Activated CD4-positive, alpha-beta T cell treated with anti-CD3 and anti-CD28 coated beads, Interleukin-2, amount 10 ng/mL, durations not matched to agents 24 days and 14 days (primary cell): ENCODE results near the gene MRM2. TPM values are rescaled to one million over a fixed set of nuclear protein-coding genes. Genes with fewer than 3 reads are reported as not detected.

Experiments used
- DNase-seq: peaks from one replicate; pipeline ENCODE4 v3.0.0; 2022
- H3K27ac Mint-ChIP-seq: one replicate; pipeline ENCODE4 v1.8.0; 2022; ENCODE audit warnings: mild to moderate bottlenecking, mixed read lengths
- H3K27me3 Mint-ChIP-seq: one replicate; pipeline ENCODE4 v1.8.0; 2022; ENCODE audit warnings: mixed read lengths
- H3K36me3 Mint-ChIP-seq: one replicate; pipeline ENCODE4 v1.8.0; 2022; ENCODE audit warnings: low read depth, mild to moderate bottlenecking, mixed read lengths
- H3K4me1 Mint-ChIP-seq: one replicate; pipeline ENCODE4 v1.8.0; 2021; ENCODE audit warnings: mixed read lengths
- H3K4me3 Mint-ChIP-seq: one replicate; pipeline ENCODE4 v1.8.0; 2022; ENCODE audit warnings: mild to moderate bottlenecking, moderate library complexity, mixed read lengths
- H3K9me3 Mint-ChIP-seq: one replicate; pipeline ENCODE4 v1.8.0; 2021; ENCODE audit warnings: mixed read lengths
- intact Hi-C: fragments of 100-400 bp; cut with micrococcal nuclease; formaldehyde crosslinking; loops from one replicate; pipeline ENCODE4 v1.15.1; 2023
- total RNA-seq: library from RNA; stranded (reverse); gene quantifications from 2 replicates; pipeline ENCODE4 v1.2.3, GENCODE V29; 2022

Gene MRM2
- total RNA-seq, 1 donor from 2014 or later: 47.9 TPM

DNA sequence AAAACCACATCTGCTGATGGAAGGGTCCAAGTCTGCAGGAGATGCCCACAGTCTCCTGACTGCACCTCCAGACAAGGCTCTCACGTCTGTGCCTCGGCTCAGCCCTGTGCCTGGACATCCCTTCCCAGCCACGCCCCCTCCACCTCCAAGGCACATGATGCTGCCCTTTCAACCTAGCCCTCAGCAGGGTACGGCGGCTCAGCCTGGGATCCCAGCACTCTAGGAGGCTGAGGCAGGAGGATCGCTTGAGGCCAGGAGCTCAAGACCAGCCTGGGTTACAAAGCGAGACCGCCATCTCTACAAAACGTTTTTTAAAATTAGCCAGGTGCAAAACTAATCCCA is 23.6 kb downstream of the MRM2 start:
- intact Hi-C loops: no loop called here

DNA sequence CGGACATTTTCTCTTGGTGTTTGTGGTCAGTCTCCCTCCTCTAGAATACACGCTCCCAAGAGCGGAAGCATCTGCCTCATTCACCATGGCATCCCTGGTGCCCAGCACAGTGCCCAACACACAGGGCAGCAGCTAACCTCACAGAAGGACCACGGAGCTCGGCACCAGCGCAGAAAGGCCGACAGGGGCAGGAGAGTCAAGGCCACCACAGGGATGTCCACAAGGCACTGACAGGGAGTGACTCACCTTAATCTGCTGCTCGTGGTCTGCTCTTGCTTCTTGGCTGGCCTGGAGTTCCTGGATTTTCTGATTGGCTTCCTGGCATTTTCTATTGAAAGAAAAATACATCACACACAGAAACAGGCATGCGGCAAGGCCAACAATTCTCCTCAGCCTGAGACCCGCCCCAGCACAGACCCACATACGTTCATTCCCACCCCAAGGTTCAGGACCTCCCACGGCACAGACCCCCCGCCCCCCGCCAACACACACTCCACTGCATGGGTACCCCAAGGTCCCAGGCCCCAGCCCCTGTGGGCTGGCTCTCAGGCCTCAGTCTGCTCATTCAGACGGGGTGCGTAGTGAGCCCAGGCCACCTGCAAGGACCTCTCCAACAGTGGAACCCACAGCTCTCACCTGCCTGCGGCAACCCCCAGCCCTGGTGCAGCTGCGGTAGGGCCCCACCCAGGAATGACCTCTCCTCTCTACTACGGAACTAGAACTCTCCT is 24.1 kb downstream of the MRM2 start:
- DNase-seq: no peak
- Mint-ChIP-seq H3K4me1 (peaks cover 2% of the 10 kb centered on the region), H3K9me3 (no peaks in the 10 kb centered on the region), H3K36me3 (peaks cover 35% of the 10 kb centered on the region), H3K27ac (no peak overlapping the region), H3K27me3 (no peaks in the 10 kb centered on the region), H3K4me3 (no peak overlapping the region)
- intact Hi-C loops: no loop called here

More for the DNA sequence above, 23.6 kb downstream of the MRM2 start:
- H3K27ac Mint-ChIP-seq: no peak overlapping the region
- H3K9me3 Mint-ChIP-seq: no peaks in the 10 kb centered on the region
- peaks cover 33% of the 10 kb centered on the region for H3K36me3 Mint-ChIP-seq
- no peak for DNase-seq
- no peaks in the 10 kb centered on the region for H3K27me3 Mint-ChIP-seq
- no peak overlapping the region for H3K4me3 Mint-ChIP-seq
- H3K4me1 Mint-ChIP-seq: peaks cover 2% of the 10 kb centered on the region

DNA sequence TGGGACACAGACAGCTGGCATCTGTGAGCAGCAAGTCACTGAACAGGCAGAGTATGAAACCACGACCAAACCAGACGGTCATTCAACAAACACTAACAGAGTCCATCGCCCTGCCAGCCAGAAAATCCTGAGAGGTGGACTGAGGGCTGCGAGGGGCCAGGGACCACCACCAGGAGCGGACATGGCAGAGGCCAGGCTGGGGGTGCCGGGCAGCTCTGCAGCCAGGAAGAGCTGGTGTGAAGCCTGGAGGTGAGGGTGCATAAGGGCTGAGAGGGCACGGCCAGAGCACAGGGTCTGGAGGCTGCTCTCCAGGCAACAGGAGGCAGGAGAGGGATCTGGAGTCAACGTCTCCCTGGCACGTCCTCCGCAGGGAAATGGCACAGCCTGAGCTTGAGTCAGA is 24.8 kb downstream of the MRM2 start:
- Mint-ChIP-seq H3K27ac (no peak overlapping the region), H3K36me3 (peaks cover 37% of the 10 kb centered on the region), H3K4me3 (no peak overlapping the region), H3K27me3 (no peaks in the 10 kb centered on the region), H3K9me3 (no peaks in the 10 kb centered on the region), H3K4me1 (peaks cover 2% of the 10 kb centered on the region)
- no peak for DNase-seq
- intact Hi-C loops: no loop called here

DNA sequence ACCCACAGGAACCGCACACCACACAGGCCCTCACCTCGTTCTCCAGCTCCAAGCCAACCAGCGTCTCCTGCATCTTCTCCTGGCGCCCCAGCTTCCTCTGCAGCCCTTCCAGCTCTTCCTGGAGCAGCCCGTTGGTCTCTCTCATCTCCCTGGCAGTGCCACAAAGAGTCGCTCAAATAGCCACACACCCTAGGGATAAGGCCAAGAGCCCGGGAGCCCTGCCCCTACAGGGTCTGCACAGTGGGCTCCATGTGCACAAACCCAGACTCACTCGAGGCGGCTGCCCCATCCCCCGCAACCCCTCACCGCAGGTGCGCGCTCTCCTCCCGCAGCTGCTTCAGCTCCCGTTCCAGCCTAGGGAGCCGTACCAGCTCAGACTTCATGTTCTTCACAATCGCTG is 26.2 kb downstream of the MRM2 start:
- Mint-ChIP-seq H3K36me3 (peaks cover 40% of the 10 kb centered on the region), H3K4me3 (no peak overlapping the region), H3K27ac (no peak overlapping the region), H3K9me3 (no peaks in the 10 kb centered on the region), H3K27me3 (no peaks in the 10 kb centered on the region), H3K4me1 (peaks cover 2% of the 10 kb centered on the region)
- intact Hi-C loops: no loop called here
- DNase-seq: no peak

DNA sequence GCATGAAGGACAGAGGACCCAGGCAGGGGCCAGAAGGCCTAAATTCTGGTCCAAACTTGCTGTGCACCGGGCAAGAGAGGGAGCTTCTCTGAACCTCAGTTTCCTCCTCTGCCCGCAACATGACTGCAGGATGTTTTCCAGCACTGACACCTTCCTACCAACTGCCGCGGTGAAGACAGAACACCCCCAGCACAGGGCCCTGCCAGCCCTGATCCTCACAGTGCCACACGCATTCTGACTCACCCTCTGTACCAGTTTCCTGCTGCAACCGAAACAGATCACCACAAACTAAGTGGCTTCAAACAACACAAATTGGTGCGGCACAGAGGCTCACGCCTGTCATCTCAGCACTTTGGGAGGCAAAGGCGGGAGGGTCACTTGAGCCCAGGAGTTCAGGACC is 27.4 kb downstream of the MRM2 start:
- no peak overlapping the region for H3K4me3 Mint-ChIP-seq
- H3K27ac Mint-ChIP-seq: no peak overlapping the region

DNA sequence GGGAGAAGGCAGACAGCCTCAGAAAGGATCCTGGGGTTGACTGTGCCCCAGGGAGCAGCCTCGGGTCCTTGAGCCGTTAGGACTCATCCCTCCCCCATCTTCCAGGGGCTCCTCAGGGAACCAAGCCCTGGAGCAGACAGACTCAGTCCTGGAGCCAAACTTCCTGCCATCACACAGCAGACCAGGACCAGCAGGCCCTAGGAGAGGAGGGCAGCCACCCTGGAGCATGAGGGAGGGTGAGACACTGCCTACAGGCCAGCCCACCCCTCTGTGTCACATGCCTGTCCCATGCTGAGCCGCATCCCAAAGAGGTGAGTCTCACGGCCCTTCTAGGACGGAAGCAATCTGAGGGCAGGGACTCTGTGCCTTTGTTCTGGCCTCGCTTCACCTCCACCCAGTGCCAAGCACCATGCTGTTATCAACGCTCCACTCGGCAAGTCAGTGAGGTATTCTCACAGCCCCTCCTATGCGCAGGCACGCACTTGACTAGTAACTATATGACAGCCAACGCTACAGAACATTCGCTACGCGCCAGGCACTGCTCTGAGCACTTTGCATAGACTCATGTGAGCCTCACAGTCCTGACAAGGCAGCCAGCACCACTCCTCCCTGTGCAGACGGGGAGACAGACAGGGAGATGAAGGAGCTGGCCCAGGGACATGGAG is 28.3 kb downstream of the MRM2 start:
- Mint-ChIP-seq H3K9me3 (no peaks in the 10 kb centered on the region), H3K4me3 (no peak overlapping the region)

More for the DNA sequence above, 27.4 kb downstream of the MRM2 start:
- Mint-ChIP-seq H3K9me3 (no peaks in the 10 kb centered on the region), H3K4me1 (peaks cover 5% of the 10 kb centered on the region), H3K27me3 (no peaks in the 10 kb centered on the region), H3K36me3 (peaks cover 42% of the 10 kb centered on the region)
- no peak for DNase-seq
- intact Hi-C loops: no loop called here

DNA sequence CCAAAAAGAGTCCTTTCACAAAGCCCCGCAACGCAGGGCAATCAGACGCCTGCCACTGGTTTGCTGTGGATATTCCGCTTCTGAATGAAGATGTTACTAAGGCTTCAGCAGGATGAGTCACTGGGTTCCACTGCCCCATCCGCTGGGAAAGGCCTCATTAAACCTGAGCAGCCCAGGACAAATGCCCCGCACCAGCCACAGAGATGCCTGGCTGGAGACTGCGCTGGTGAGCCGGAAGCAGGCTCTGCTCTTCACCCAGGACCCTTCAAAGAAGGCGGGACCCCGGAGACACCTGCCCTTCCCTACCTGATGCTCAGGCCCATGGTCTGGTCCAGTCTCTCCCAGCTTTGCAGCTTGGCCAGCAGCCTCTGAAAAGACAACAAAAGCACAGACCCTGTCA is 29.1 kb downstream of the MRM2 start:
- Mint-ChIP-seq H3K4me1 (peaks cover 5% of the 10 kb centered on the region), H3K4me3 (no peak overlapping the region), H3K27ac (no peak overlapping the region), H3K9me3 (no peaks in the 10 kb centered on the region), H3K36me3 (peaks cover 46% of the 10 kb centered on the region), H3K27me3 (no peaks in the 10 kb centered on the region)
- no peak for DNase-seq
- intact Hi-C loops: no loop called here

More for the DNA sequence above, 28.3 kb downstream of the MRM2 start:
- H3K27ac Mint-ChIP-seq: peak overlapping the region; percentile 64
- H3K27me3 Mint-ChIP-seq: no peaks in the 10 kb centered on the region
- peaks cover 46% of the 10 kb centered on the region for H3K36me3 Mint-ChIP-seq
- no peak for DNase-seq
- intact Hi-C loops: no loop called here
- peaks cover 5% of the 10 kb centered on the region for H3K4me1 Mint-ChIP-seq

DNA sequence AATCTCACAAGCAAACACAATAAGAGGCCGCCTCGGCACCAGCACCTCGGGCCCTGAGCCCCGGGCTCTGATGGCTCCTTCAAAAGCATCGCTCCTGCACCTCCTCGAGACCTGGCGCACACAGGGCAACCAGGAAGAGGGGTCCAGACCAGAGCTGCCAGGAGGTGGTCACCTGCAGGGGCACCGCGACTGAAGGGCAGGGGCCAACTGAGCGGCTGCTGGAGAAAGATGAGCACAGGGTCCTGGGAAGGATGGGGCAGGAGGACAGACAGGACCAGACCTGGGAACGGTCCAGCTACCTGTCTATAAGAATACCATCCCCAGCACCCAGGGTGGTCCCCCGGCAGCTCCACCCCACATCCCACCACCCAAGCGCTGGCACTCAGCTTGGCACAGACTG is 30.1 kb downstream of the MRM2 start:
- no peak overlapping the region for H3K27ac Mint-ChIP-seq

DNA sequence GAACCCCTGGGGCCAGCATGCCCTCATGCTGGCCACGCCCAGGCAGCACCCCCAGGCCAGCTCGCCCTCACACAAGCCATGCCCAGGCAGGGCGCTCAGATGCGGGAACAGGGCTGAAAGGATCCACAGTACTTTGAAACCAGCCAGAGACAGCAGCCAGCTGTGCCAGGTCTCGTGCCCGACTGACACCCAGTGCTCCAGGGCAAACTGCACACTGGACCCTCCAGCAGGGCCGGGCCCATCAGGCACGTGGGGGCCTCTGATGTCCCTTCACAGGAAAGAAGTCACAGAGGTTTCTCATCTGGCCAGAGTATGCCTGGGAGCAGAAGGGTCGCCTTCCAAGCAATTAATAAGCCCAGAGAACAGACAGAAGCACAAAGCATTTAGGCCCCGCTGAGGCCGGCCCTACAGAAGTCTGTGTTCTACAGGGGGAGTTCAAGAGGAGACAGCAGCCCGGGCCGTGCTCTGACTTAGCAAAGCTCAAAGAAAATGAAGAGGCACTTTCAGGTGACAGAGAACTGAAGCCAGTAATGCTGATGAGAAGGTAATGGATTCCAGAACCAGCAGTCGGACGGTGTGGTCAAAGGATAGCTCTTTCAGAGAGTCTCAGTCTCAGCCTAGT is 30.6 kb downstream of the MRM2 start:
- Mint-ChIP-seq H3K27ac (no peak overlapping the region), H3K36me3 (peaks cover 44% of the 10 kb centered on the region)

More for the DNA sequence above, 30.1 kb downstream of the MRM2 start:
- intact Hi-C loops: no loop called here
- peaks cover 5% of the 10 kb centered on the region for H3K4me1 Mint-ChIP-seq
- H3K27me3 Mint-ChIP-seq: no peaks in the 10 kb centered on the region
- no peaks in the 10 kb centered on the region for H3K9me3 Mint-ChIP-seq
- peaks cover 43% of the 10 kb centered on the region for H3K36me3 Mint-ChIP-seq
- no peak overlapping the region for H3K4me3 Mint-ChIP-seq
- DNase-seq: no peak

DNA sequence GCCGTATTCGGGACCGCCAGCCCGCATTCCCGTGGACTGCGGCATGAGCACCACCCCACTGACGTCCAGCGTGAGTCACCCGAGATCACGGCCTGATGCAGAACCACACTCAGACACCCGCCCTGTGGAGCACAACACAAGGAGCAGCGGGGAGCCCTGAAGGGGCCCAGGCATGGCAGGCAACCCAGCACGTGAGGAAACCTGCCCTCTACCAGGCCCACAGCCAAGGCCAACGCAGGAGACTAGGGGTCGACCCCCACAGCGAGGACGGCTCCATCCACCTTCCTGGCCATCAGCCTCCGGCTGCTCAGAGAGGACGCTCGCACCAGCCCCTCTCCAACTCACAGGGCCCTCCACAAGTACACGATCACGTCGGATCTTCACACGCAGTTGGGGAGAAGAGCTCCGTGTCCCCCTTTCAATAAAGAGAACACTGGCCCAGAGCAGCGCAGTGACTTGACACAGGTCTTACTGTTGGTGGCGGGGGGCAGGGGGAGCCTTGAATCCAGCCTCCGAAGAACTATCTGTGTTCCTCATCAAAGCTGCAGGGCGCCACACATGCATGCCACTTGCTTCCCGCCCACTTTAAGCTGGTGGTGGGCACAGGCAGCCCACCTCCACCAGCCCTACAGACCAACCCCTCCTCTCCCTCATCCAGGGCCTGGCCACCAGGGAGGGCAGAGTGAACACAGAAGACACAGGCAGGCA is 31.3 kb downstream of the MRM2 start:
- DNase-seq: no peak
- intact Hi-C loops: no loop called here
- no peaks in the 10 kb centered on the region for H3K27me3 Mint-ChIP-seq
- H3K9me3 Mint-ChIP-seq: no peaks in the 10 kb centered on the region
- no peak overlapping the region for H3K4me3 Mint-ChIP-seq
- no peak overlapping the region for H3K27ac Mint-ChIP-seq
- H3K4me1 Mint-ChIP-seq: peaks cover 3% of the 10 kb centered on the region
- peaks cover 39% of the 10 kb centered on the region for H3K36me3 Mint-ChIP-seq

More for the DNA sequence above, 30.6 kb downstream of the MRM2 start:
- DNase-seq: no peak
- no peaks in the 10 kb centered on the region for H3K27me3 Mint-ChIP-seq
- no peak overlapping the region for H3K4me3 Mint-ChIP-seq
- H3K9me3 Mint-ChIP-seq: no peaks in the 10 kb centered on the region
- intact Hi-C loops: no loop called here
- H3K4me1 Mint-ChIP-seq: peaks cover 5% of the 10 kb centered on the region

DNA sequence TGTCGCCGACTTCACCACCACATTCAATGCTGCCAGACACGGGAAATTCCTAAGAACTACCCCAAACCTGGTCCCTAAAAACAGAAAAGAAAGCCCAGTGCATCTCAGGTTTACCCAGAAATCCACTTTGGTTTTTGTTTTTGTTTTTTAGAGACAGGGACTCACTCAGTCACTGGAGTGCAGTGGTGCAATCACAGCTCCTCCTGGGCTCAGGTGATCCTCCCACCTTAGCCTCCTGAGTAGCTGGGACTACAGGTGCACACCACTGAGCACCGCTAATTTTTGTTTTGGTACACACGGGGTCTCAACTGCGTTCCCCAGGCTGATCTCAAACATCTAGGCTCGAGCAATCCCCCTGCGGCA is 32.1 kb downstream of the MRM2 start:
- H3K4me3 Mint-ChIP-seq: no peak overlapping the region
- no peaks in the 10 kb centered on the region for H3K27me3 Mint-ChIP-seq

DNA sequence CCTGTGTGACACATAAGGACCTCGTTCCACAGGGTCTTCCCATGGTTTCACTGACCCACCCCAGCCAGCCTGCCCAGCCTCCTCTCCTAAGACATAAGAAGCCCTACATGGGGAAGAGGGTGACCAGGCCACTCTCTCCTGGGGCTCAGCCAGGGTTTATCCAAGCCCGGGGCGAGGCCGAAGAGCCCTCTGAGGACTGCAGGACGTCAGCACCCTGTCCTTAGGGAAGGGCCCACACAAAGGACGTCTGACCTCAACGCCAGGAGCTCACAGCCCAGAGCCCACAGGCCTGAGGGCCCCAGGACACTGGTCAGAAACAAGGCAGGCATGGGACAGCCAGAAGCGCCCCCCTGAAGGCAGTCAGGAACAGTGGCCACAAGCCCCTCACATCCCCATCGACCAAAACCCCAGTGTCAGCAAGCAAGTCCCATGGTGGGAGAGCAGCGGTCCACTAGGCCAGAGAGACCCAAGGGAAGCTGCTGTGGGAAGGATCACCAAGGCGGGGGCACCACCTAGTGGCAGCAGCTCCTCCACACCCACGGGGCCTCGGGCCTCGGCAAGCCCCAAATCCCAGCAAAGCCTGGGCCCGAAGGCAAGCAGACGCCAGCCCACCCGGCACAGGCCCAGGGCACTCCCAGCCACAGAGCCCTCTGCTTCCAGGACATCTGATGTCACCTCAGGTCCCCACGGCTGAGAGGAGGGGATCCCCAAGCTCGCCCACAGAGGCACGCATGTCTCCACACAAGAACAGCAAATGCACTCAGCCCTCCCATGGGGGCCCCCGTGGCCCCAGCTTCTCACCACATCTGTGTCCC is 32.7 kb downstream of the MRM2 start:
- peak; percentile 81 for DNase-seq
- peak overlapping the region; percentile 49 for H3K27ac Mint-ChIP-seq
- intact Hi-C loops: no loop called here

More for the DNA sequence above, 32.1 kb downstream of the MRM2 start:
- peaks cover 3% of the 10 kb centered on the region for H3K4me1 Mint-ChIP-seq
- H3K9me3 Mint-ChIP-seq: no peaks in the 10 kb centered on the region
- intact Hi-C loops: no loop called here
- DNase-seq: no peak
- peak overlapping the region; percentile 49 for H3K27ac Mint-ChIP-seq
- H3K36me3 Mint-ChIP-seq: peaks cover 34% of the 10 kb centered on the region

DNA sequence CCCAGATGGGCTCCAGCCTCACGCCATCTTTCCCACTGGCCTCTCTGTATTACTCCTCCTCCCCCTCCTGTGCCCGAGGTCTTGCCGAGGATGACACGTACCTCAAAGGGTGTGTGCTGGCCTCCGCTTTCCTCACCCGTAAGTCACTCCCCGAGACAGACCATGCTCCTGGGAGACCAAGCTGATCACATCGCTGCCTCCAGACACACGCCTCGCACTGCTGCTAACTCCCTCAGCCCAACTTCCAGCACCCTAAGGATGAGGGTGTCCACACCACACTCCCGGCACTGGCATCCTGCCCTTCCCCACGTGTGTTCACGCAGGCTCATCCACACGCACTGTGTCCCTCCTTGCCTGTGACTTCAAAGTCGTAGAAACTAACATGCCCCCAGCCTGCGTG is 33.3 kb downstream of the MRM2 start:
- no peaks in the 10 kb centered on the region for H3K9me3 Mint-ChIP-seq
- no peaks in the 10 kb centered on the region for H3K27me3 Mint-ChIP-seq
- peaks cover 3% of the 10 kb centered on the region for H3K4me1 Mint-ChIP-seq
- H3K4me3 Mint-ChIP-seq: no peak overlapping the region
- H3K36me3 Mint-ChIP-seq: peaks cover 30% of the 10 kb centered on the region
- DNase-seq: no peak
- H3K27ac Mint-ChIP-seq: no peak overlapping the region
- intact Hi-C loops: no loop called here

More for the DNA sequence above, 32.7 kb downstream of the MRM2 start:
- Mint-ChIP-seq H3K4me1 (peaks cover 3% of the 10 kb centered on the region), H3K36me3 (peaks cover 34% of the 10 kb centered on the region), H3K27me3 (no peaks in the 10 kb centered on the region), H3K9me3 (no peaks in the 10 kb centered on the region), H3K4me3 (no peak overlapping the region)
